VCaP (cell line): ENCODE data around the gene PIWIL1.

Source experiments
- H3K27ac ChIP-seq: fragments of 450-650 bp; 2 replicates; pipeline ENCODE4 v1.5.1; 2017
- TF ChIP-seq, protein P1 (sequence below): fragments of 450-650 bp; conservative IDR thresholded peaks from 2 replicates; pipeline ENCODE4 v1.5.1; 2017; ENCODE audit warnings: mild to moderate bottlenecking, moderate library complexity

The PIWIL1 gene

DNA sequence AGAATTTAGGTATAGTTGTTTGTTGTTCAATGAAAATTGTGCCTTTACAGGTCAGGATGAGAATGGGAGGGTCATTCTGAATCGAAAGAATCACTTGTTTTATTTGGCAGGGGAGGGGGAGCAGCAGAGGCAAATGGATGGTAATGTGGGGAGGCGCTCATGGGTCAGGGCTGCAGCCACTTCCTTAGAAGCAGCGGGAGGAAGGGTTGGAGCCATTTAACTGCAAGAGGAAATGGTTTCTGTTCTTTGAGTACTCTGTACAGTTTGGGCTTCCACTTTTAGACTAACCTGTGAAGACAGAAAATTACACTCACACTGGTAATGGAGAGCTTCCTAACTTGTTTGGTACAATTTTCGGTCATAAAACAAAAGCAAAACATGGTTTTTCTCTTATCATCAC lies 57.2 kb downstream of the PIWIL1 start:
- no peak overlapping the region for H3K27ac ChIP-seq
- TF ChIP-seq, protein P1, sequence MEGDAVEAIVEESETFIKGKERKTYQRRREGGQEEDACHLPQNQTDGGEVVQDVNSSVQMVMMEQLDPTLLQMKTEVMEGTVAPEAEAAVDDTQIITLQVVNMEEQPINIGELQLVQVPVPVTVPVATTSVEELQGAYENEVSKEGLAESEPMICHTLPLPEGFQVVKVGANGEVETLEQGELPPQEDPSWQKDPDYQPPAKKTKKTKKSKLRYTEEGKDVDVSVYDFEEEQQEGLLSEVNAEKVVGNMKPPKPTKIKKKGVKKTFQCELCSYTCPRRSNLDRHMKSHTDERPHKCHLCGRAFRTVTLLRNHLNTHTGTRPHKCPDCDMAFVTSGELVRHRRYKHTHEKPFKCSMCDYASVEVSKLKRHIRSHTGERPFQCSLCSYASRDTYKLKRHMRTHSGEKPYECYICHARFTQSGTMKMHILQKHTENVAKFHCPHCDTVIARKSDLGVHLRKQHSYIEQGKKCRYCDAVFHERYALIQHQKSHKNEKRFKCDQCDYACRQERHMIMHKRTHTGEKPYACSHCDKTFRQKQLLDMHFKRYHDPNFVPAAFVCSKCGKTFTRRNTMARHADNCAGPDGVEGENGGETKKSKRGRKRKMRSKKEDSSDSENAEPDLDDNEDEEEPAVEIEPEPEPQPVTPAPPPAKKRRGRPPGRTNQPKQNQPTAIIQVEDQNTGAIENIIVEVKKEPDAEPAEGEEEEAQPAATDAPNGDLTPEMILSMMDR, result no peak

DNA sequence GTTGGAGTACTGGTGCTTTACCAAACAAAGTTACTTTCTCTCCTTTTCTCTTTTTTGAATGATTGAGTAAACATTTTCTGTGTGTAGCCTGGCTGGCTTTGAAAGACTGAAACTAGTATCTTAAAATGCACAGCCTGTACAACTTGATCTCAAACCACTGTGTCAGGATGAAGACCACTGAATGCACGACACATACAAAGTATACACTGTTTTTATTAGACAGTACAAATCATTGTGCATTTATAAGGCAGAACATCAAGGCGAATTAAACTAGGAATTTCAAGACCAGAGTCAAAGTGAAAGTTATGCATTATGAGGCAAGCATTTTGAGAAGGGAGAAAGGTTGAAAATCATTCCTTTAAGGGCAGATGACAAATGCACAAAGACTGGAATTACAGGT lies 59.0 kb downstream of the PIWIL1 start:
- TF ChIP-seq, protein P1, result no peak
- H3K27ac ChIP-seq, result no peak overlapping the region

DNA sequence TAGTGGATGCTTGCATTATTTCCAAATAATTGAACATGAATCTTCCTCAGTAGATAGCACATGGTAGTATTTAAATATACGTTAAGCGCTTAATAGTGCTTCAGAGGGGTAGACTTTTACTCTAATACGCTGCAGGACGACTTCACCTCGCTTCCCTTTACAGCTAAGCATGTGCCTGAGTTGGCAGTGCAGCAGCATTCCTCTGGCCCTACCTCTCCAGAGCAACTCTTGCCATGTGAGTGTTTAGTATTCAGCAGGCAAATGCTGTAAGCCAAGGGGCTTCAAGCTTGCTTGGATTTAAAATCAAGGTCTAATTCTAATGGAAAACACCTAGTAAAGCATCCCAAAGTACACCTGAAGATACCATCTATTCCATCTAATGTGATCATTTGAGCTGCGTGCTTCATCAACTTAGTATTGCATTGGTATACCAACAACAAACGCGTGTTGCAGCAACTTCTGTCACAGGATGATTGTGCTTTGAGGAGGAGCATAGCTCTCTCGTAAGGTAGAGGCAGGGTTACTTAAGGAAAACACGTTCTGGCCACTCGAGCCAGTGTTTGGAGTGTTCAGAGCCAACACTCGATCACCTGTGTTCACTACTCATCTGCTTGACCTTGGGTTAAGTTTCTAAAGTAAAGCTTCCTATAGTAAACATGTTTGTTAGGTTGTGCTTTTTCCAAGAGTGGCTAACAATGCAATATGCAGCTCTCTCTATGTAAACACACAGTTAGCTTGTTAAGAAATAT lies 60.6 kb downstream of the PIWIL1 start:
- TF ChIP-seq, protein P1, result no peak
- peak overlapping the region; percentile 61 for H3K27ac ChIP-seq

DNA sequence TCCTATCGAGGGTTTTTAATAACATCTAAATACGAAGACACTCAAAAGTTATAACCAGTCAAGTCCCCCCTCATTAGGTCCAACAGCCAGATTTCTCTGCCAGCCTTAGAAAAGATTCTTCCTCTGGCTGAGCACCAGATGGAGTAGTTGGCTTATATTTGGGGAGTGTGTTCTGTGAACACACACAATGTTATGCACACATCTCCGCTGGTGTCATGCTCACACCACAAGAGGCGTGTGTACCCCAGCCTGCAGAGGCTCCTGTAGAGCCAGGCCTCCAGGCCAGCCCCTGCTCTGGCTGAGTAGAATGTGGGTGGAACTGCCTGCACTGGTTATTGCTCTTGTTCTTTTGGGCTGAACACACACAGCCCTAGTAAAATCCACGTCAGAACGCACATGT lies 64.0 kb downstream of the PIWIL1 start:
- TF ChIP-seq, protein P1, result peak; percentile 66
- peak overlapping the region; percentile 46; the same call in 1 of the 2 replicates for H3K27ac ChIP-seq

DNA sequence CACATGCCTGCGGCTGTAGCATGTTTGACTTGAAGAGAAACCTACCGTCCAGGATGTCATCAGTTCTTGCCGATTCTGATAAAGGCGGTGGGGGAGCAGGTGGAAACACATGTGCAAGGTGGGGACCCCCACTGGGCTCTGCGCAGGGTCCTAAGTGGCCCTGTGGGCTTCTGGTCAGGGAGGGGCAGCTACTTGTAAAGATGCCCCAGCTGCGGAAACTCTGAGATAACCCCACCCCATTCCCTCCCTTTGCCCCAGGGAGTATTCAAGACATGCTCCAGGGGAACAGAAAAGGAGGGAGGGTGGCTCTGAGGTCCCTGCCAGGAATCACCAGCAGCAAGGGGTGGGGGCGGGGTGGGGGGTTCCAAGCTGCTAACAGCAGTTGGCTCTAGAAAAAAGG lies 67.6 kb downstream of the PIWIL1 start:
- TF ChIP-seq, protein P1, result no peak
- no peak overlapping the region for H3K27ac ChIP-seq

DNA sequence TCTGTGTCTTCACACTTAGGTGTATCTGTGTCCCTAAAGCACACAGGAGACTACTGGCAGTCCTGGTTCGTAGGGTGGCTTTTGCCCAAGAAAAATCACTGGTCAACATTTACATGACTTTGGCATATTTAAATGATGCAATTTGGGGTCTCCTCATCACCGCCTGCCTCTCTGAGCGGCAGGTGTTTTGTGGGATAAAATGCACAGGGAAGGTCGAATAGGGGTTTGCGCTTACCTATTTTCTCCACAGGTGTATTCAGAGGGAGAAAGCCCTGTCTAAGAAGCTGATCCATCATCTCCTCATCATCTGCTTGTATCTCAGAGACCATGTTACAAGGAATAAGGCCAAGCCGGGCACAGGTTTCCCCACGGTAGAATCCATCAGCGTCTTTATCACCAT lies 74.7 kb downstream of the PIWIL1 start:
- TF ChIP-seq, protein P1, result no peak
- no peak overlapping the region for H3K27ac ChIP-seq

DNA sequence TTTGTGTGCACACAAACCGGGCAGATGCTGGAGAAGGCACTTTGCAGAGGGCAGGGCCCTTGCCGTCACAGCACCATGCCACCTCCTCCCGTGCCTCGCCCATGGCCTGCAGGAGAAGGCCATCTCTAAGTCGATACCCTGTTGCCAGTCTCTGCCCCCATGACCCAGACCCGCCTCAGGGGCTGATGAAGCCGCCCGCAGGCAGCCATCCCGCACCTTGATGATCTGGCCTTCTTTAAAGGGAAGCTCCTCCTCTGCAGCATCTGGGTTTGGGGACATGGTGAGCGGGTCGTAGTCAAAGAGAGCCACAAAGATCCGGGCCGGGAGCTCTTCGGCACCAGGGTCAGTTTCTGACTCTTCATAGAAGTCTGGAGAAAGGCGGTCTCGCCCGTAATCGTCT lies 76.2 kb downstream of the PIWIL1 start:
- TF ChIP-seq, protein P1, result no peak
- no peak overlapping the region for H3K27ac ChIP-seq
